Adrenal gland (tissue), 5 donors: ENCODE results near the gene ERBB4.

Experiments used
- POLR2A ChIP-seq, 2 donors: fragments of 450-650 bp; IDR thresholded peaks; one replicate each; pipeline ENCODE4 v1.6.1; 2017; ENCODE audit warnings: antibody characterized with exemption in 2 of 2, mild to moderate bottlenecking in 2 of 2, moderate library complexity in 1 of 2
- TF ChIP-seq, protein P1 (sequence below), 6 experiments: fragments of 450-650 bp in 4 of 6; fragments of 200-600 bp in 2 of 6; sonication (generic) in 1 of 6; IDR thresholded peaks; 1 replicate in 5 of 6; 2 replicates in 1 of 6; pipeline versions ENCODE4 v1.5.1 to v1.8.0; 2016 to 2021; ENCODE audit warnings: antibody characterized with exemption in 6 of 6, mild to moderate bottlenecking in 2 of 6, moderate library complexity in 1 of 6
- donor health status: DM: no; HTN: no; CAD: no.

DNA sequence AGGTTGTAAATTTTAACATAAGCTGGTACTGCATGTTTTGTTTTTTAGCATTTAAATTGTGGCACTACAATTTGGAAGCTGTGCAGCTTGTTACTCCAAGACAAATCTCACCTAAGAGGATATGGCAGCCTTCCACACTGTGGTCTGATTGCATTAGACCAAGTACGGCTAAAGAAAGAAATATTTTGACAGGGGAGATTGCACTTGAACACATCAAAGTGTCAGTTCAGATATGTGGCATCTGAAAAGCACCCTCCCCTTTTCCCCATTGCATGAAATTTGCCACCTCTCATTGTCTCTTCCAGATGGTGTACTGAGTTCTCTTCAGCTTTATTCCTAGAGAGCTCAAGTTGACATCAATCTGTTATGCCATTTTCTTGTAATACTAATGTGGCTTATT lies 295.9 kb downstream of the ERBB4 start:
- TF ChIP-seq, protein P1, sequence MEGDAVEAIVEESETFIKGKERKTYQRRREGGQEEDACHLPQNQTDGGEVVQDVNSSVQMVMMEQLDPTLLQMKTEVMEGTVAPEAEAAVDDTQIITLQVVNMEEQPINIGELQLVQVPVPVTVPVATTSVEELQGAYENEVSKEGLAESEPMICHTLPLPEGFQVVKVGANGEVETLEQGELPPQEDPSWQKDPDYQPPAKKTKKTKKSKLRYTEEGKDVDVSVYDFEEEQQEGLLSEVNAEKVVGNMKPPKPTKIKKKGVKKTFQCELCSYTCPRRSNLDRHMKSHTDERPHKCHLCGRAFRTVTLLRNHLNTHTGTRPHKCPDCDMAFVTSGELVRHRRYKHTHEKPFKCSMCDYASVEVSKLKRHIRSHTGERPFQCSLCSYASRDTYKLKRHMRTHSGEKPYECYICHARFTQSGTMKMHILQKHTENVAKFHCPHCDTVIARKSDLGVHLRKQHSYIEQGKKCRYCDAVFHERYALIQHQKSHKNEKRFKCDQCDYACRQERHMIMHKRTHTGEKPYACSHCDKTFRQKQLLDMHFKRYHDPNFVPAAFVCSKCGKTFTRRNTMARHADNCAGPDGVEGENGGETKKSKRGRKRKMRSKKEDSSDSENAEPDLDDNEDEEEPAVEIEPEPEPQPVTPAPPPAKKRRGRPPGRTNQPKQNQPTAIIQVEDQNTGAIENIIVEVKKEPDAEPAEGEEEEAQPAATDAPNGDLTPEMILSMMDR (IDR thresholded peaks at IDR 0.05) = no peak
- no peak for TF ChIP-seq POLR2A (IDR thresholded peaks at IDR 0.05)
